Esophagus mucosa (tissue), 1 donor: Measurements from ENCODE around the gene GRIP1. TPM values are rescaled to one million over a fixed set of nuclear protein-coding genes. Genes with fewer than 3 reads are reported as not detected.
A peak's percentile ranks its signal among the peaks of the same experiment; 100 is the strongest.

Source experiments
- ATAC-seq: fragments of 200-7000 bp; cut with Tn5 transposase; one replicate; pipeline ENCODE4 v1.9.1; 2020
- total RNA-seq: library from RNA; stranded (reverse); gene quantifications from one replicate; pipeline ENCODE4 v1.2.4, GENCODE V29; 2023
- donor health status: DM: yes; HTN: yes; CAD: no.

GRIP1 gene
- total RNA-seq, 1 donor from 2014 or later = 20.1 TPM

DNA sequence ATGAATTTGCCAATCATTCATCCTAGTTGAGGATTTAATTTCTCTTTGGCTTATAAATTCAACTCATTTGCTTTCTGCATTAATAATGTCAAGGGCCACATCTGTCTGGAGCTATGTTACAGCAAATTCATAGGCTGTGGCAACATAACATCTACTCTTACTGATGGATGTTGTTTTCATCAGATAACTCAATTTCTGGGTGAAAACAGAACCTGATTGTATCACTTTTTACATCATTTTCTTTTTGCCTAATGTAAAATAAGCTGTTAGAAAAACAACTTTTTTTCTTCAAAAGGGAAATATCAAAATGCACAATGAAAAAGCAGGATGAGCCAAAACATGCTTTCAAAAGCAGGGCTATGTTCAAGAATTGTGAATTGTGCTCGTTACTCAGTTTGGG lies 303.3 kb downstream of the GRIP1 start:
- no peak for ATAC-seq

DNA sequence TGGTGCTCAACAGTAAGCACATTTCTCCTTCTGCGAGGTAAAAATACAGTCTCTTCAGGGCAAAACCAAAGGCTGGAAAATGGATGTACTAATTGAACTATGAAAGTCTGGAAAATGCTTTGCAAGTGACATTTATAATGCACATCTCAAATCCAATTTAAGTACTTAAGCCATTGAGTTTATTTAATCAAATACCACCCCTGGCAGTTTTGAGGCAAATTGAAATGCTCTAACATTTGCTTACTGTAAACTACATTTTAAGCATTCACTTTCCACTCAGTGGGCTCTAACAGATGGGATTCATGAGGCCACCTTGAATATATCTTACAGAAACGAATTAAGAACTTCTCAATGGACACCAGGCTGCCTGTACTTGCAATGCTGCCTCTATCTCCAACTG lies 306.9 kb downstream of the GRIP1 start:
- no peak for ATAC-seq

DNA sequence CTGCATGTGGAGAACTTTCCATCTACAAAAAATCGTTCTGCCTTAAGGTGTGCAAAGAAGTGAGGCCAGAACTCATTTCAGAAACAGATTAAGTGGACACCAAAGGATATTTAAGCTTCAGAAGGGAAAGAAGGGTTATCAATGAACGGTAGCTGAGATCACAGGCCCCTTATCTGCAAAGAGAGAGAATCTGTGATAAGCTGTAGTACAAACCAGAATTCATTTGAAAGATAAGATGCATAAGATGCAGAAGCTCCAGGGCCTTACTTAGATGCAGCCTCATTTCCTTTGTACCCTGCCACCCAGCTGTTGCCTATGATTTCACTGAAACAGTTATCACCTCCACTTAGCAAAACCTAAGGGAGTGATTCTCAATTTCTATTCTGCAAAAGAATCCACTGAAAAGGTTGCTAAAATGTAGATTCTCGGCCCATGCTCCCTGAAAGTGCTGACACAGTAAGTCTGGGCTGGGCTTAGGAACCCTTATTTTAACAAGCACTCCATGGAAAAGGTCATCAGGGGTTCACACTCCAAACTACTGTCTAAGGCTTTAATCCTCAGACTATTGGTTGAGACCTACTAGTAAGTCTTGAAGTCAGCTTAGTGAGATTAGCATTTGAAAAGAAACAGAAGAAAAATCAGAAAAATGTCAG lies 311.7 kb downstream of the GRIP1 start:
- ATAC-seq = no peak

- no peak for ATAC-seq
Measured at GRCh38 chr12:66365718-66366490, 313.0 kb downstream of the GRIP1 start.

DNA sequence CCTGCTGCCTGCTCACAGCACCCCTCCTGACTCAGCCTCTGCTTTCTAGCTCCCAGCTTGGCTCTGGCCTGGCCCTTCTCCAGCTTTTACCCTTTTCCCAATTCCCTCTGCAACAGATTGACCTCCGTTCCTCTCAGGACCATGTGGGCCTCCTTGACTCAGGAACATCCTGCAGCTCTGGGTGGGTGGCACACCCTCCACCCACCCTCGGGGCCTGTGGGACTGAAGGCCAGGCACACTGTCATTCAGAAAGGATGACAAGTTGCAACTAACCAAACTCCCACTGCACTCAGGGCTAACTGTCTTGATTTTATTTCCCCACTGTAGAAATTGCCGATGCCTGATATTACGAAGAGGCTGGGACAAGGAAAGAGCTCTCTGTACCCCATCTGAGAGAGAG lies 317.2 kb downstream of the GRIP1 start:
- no peak for ATAC-seq

- ATAC-seq = no peak
Measured at GRCh38 chr12:66359300-66359699, 319.6 kb downstream of the GRIP1 start.

- ATAC-seq = no peak
Measured at GRCh38 chr12:66354291-66354690, 324.6 kb downstream of the GRIP1 start.

- ATAC-seq = no peak
Measured at GRCh38 chr12:66352899-66353298, 326.0 kb downstream of the GRIP1 start.

GRCh38 chr12:66352197-66352596 lies 326.7 kb downstream of the GRIP1 start:
- peak; percentile 68 for ATAC-seq

DNA sequence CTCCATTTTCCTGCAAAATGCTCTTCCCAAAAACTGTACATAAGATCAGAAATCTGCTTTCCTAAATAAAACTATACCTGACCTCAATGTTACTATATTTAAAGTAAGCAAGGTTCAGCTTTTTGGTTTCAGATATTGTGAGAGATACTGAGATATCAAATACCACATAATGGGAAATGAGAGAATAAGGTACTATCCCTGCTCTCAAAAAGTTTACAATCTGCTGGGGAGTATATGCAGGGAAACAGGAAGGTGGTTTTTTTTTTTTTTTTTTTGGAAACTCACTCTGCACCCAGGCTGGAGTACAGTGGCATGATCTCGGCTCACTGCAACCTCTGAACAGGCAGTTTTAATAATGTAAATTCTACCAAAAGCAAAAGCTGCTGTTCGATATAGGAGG lies 327.6 kb downstream of the GRIP1 start:
- ATAC-seq = no peak

GRCh38 chr12:66345956-66346355 lies 332.9 kb downstream of the GRIP1 start:
- ATAC-seq = no peak

DNA sequence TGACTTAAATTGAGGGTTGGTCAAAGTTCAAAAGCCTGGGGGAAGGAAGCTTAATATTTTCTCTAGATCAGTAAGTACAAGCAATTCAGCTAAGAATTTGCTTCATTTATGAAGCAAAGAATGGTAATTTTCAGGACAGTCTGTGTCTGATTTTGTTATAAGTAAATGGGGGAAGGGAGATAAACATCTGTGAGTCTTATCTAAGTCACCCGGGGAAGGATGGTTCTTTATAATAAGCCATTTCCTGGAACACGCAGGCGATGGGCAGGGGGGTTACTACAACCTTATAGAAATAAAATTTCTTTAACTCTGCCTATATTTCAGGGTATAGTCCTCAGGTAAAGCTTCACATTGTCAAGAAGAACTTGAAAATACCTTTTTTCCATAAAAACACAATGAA lies 333.7 kb downstream of the GRIP1 start:
- ATAC-seq = no peak

DNA sequence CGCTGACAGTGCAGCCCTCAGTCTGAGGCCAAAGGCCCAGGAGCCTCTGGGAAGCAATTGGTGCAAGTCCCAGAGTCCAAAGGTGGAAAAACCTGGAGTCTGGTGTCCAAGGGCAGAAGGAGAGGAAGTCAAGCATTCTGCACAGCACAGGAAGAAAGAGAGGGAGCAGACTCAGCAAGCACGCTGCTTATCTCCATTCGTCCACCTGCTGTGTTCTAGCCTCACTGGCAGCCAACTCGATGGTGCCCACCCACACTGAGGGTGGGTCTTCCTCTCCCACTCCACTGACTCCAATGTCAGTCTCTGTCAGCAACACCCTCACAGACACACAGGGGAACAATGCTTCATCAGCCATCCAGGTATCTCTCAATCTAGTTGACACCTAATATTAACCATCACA lies 337.8 kb downstream of the GRIP1 start:
- no peak for ATAC-seq

- no peak for ATAC-seq
Measured at GRCh38 chr12:66340131-66340530, 338.7 kb downstream of the GRIP1 start.

DNA sequence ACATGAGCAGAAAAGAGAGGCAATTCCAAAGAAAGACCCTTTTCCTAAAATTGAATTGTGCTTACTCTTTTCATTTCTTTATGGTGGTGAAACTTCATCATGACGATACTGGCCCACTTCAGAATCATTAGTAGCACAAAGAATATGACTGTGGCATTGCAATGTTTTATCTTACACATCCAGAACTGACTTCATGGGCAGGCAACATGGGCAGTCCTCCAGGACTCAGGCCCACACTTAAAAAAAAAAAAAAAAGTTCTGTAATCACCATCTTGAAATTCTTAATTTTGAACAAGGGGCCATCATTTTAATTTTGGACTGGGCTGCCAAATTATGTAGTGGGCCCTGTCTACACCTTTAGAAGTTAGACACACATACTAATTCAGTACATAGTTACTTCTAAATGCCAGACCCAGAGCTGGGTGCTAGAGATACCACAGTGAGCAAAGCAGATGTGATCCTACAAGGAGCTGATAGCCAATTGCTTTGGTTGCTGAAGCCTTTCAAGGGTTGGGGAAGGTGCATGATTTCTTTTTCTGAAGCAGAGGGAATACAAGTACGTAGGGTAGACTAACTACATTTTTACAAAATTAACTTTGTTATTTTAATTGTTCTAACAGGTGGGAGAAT lies 341.4 kb downstream of the GRIP1 start:
- no peak for ATAC-seq

DNA sequence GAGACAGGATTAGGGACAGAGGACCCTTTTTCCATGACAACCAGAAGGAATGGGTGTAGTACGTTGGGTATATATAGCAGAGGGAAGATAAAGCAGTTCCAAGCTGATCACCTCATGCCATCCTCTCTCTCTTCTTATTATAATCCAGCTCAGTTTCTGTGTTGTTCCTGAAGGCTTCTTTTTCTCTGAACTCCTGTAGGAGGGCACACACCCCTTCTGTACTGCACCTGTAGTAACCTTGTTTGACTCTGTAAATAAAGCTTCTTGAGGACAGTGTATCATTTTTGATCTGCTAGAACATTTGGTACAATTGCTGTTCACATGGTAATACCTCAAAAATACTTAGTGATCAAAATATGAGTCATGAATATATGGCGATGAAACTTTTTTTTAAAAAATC lies 343.1 kb downstream of the GRIP1 start:
- no peak for ATAC-seq

DNA sequence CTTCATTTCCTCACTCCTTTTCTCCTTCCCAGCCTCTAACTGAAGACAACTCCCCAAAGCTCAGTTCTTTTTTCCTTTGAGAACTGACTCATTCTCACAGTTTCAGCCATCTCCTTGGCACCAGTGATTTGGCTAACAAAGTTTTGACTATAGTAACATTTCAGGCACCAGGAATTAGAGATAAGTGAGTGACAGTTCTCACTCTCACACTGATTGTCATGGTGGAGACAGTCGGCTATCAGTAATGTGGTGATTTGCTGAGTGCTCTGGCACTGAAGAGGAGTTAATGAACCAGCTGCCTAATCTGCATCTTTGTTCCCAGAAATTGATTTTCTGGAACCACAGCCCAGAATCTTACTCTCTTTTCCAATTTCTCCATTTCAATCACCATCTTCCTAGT lies 347.1 kb downstream of the GRIP1 start:
- ATAC-seq = no peak

- ATAC-seq = no peak
Measured at GRCh38 chr12:66331016-66331415, 347.9 kb downstream of the GRIP1 start.

DNA sequence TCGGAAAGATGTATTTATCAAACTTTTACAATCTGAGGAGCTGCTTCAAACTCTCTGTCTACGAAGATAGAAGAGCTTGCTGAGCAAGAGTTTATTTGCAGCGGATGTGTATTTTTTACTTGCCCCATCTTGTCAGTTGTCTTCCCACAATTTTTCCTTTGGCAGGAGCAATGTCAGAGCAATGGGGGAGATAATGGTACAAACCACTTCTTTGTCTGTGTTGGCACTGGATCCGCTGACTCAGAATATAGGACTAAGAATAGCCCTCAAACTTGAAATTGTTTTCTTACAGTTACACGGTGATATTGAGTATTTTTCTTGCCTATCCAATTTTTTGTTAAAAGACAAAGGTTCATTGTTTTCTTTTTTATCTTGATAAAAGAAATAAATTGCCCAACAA lies 348.9 kb downstream of the GRIP1 start:
- peak; percentile 28 for ATAC-seq

DNA sequence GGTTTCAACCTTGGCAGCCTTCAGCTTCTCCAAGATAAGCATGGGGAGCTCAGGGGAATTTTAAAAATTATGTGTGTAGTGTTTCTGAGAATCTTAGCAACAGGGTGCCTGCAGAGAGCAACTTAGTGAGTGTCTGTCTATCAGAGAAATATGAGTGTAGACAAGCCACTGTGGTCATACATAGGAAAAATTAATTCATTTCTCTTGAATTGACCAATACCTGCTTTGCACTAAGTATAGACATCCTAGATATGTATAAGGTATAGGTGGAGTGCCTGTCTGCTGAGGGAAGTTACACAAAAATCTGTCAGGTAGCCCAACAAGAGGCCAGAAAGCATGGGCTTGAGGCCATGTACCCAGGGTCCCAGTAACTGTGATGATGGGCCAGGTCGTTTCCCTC lies 355.9 kb downstream of the GRIP1 start:
- ATAC-seq = no peak

DNA sequence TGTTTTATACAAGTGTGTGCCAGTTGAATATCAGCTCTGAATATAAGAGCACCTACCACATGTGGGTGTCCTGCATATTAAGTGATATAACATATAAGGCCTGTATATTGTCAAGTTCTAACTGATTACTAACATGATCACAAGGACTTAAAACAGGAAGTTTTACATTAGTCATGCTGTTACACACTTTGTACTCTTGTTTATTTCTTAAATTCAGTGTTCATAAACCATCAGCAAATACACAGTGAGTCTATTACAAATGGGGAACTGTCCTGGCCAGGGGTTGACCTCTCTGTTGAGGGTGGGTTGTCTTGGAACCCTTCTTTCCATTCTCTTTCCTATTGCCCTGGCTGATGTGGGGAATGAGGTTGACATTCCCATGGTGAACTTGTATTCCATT lies 357.4 kb downstream of the GRIP1 start:
- no peak for ATAC-seq

GRCh38 chr12:66320996-66321395 lies 357.9 kb downstream of the GRIP1 start:
- ATAC-seq = no peak

GRCh38 chr12:66319266-66319954 lies 359.5 kb downstream of the GRIP1 start:
- no peak for ATAC-seq
